GM10248 (cell line): ENCODE data around the gene HOXD13.

Source experiments
- CTCF ChIA-PET: fragments of 300-600 bp; sonication (Branson Sonifier 250); formaldehyde crosslinking; extraction: SDS; loops from one replicate; lab custom pipeline; 2021; ENCODE audit warnings: antibody characterized with exemption; lab: Yijun Ruan, JAX
- POLR2A ChIA-PET: fragments of 350-650 bp; sonication (Branson Sonifier 250); formaldehyde crosslinking; extraction: SDS; loops from one replicate; lab custom pipeline; 2020; ENCODE audit warnings: antibody characterized with exemption; lab: Yijun Ruan, JAX
- DNase-seq: peaks from one replicate; pipeline ENCODE4 v3.0.0; 2012; ENCODE audit errors: extremely low spot score
- CTCF ChIP-seq: IDR thresholded peaks from 2 replicates; pipeline ENCODE4 v1.5.1; 2012; ENCODE audit warnings: mild to moderate bottlenecking, low read depth; ENCODE audit errors: extremely low read depth, missing control alignments, control extremely low read depth

The HOXD13 gene

GRCh38 chr2:176128172-176128981 lies 35.9 kb downstream of the HOXD13 start:
- CTCF ChIA-PET, result interaction anchor here (0.8 to 4.2 kb wide), 16 partner anchors 12 to 1033 kb away, joined by 3 to 57 read pairs (median 10); no protein-coding TSS in a partner anchor
- TF ChIP-seq CTCF, result no peak
- POLR2A ChIA-PET, result no interaction called here
- DNase-seq, result no peak

- DNase-seq, result no peak
- ChIA-PET POLR2A (no interaction called here), CTCF (interaction anchor here (1.2 to 4.2 kb wide), 5 partner anchors 18 to 524 kb away, joined by 3 to 57 read pairs (median 8); no protein-coding TSS in a partner anchor)
- TF ChIP-seq CTCF, result no peak
Measured at GRCh38 chr2:176128982-176129796, 36.7 kb downstream of the HOXD13 start, which contains the start of gene HOXD8. TSS of gene HOXD8 (plus strand) at chr2:176129705. CDS start at chr2:176130367, 662 bp downstream.

- no peak for TF ChIP-seq CTCF
- no peak for DNase-seq
- CTCF ChIA-PET, result interaction anchor here (1.0 to 1.2 kb wide), 2 partner anchors 20 to 522 kb away, joined by 3 to 4 read pairs; no protein-coding TSS in a partner anchor
- POLR2A ChIA-PET, result no interaction called here
Measured at GRCh38 chr2:176129813-176130146, 37.3 kb downstream of the HOXD13 start.

DNA sequence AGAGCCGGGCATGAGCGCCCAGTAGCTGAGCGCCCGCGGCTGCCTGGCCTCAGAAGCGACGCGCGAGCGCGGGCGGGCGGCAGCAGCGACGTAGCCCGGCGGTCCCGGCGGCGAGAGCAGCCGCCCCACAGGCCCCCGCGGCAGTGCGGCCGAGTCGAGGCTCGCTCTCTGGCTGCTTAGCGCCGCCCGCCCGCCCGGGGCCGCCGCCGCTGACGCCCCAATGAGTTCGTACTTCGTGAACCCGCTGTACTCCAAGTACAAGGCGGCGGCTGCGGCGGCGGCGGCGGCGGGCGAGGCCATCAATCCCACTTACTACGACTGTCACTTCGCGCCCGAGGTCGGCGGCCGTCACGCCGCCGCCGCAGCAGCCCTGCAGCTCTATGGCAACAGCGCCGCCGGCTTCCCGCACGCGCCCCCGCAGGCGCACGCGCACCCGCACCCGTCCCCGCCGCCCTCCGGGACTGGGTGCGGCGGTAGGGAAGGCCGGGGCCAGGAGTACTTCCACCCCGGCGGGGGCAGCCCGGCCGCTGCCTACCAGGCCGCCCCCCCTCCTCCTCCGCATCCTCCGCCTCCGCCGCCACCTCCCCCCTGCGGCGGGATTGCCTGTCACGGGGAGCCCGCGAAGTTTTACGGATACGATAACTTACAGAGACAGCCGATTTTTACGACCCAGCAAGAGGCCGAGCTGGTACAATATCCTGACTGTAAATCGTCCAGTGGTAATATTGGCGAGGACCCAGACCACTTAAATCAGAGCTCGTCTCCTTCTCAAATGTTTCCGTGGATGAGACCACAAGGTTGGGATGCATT lies 37.8 kb downstream of the HOXD13 start:
- POLR2A ChIA-PET, result no interaction called here
- DNase-seq, result no peak
- TF ChIP-seq CTCF, result no peak
- CTCF ChIA-PET, result interaction anchor here (0.7 to 2.3 kb wide), 7 partner anchors 11 to 1018 kb away, joined by 3 to 11 read pairs (median 6); no protein-coding TSS in a partner anchor

DNA sequence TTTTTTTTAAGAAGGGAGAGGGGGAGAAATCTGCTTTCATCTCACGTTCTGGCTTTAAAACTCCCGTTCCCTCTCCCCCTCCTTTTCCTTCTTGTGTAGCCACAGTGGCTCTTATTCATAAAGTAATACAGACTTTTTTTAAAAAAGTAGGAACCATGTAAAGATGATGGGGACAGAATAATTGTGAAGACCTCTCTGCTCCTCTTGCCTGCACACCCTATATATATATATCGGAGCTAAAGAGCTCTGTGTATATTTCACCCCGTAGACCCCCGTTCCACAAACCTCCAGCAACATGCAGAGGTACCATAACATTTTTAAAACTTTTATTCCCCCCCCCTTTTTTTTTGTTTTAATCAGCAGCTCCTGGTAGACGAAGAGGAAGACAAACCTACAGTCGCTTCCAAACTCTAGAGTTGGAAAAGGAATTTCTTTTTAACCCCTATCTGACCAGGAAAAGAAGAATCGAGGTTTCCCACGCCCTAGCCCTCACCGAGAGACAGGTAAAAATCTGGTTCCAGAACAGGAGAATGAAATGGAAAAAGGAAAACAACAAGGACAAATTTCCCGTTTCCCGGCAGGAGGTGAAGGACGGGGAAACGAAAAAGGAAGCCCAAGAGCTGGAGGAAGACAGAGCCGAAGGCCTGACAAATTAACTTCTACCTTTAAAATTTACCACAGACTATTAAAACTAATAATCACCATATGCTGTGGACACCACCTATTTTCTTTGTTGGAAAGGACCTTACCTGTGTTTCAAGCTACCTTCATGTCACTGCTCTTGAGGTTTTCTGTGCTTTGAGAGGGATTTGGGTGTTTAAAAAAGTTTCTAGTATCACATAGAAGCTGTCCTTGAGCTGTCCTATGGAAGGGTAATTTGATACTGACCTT lies 38.7 kb downstream of the HOXD13 start:
- CTCF ChIA-PET, result interaction anchor here (0.7 to 2.3 kb wide), 10 partner anchors 10 to 1017 kb away, joined by 3 to 11 read pairs (median 6); no protein-coding TSS in a partner anchor
- no peak for TF ChIP-seq CTCF
- DNase-seq, result no peak
- POLR2A ChIA-PET, result no interaction called here
